NCI-H2196 (cell line): Measurements from ENCODE around the gene SF3B5.
"Not testable (repeated sequence)": the region's sequence is repeated elsewhere in the genome, so short reads cannot be mapped to it uniquely, and the experiment has no call there.

Source experiments
- DNase-seq: peaks from one replicate; lab custom pipeline; 2025; ENCODE audit not compliant: unreplicated experiment; lab: John Stamatoyannopoulos, UW

Gene SF3B5

DNA sequence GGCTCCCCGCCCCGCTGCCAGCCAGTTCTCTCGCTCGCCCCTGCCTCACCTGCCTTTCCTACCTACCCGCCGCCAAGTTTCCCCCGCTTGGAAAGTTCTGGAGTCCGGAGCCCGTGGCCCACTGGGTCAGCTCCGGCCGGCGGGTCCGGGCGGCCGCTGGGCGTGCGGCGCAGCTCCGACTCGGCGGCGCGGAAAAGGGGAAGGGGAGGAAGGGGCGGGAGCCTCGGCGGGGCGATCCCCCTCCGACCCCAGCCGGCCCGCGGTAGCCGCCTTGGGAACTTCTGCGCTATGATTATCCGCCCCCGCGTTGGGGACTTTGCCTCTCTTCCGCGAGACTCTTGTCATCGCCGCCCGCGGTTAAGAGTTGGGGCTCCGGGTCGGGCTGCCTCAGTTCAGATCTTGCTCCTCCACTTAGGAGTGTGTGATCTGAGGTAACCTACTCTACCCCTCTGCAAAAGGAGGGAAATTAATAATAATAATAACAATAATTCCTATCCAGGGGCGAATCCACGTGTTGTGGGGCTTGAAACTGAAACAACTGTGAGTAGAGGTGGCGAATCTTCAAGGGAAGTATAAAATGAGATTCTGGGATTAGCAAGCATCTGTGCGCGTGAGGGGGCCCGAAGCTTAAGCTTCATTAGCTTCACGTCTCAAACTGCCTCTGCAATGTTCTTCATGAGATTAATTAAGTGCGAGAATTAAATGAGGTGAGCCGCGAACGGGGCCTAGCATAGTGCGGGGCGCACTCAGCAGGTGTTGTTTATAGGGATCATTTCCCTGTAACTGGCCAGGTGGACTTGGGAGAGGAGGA, 30.8 kb downstream of the SF3B5 start:
- DNase-seq = no peak

DNA sequence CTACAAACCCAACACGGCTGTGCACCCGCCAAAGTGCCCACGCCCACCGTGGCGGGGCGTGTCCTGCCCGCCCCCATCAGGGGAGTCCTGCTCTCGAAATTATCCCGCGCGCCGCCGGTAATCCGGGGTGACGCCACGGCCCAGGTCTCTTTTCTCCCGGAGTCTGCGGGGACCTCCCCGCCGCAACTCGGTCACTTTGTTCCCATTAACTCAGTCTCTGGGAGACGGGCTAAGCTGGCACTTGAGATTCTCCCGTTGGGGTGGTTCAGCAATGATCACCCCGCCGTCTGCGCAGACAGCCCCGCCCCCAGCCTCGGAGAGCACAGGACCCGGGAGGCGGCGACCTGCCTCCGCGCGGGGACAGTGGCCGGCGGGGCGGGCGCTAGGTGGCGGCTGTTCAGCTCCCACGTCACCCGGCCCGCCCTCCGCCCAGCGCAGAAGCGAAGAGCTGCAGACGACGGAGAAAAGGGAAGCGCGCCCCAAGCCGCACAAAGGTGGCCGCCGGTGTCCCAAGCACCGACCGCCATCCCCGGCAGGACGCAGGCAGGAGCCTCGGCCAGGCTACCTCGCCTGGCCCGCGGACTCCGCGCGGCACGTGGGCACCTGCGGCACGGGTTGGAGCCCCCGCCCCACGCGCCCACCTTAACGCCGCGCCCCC, 31.5 kb downstream of the SF3B5 start:
- DNase-seq = peak; percentile 53

GRCh38 chr6:144063246-144063743, 32.1 kb downstream of the SF3B5 start:
- DNase-seq = no peak

DNA sequence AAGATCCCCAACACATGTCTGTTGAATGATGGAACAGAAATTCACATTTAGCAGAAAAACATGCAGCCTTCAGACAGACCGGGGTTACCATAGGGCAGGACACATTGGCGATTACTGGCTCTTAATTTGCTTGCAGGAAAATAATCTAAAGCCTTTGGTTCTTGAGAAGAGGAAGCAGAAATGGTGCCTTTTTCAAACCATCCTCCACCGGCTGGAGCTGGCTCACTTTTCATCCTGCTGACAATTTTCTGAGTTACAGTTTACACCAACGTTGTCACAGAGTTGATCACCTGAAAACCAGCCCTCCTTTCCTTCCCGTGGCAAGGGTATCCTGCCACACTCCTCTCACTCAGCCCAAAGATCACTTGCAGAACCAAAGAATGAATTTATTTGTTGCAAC, 32.6 kb downstream of the SF3B5 start:
- DNase-seq = no peak

GRCh38 chr6:144059139-144059538, 36.2 kb downstream of the SF3B5 start:
- DNase-seq = no peak

GRCh38 chr6:144055121-144055931, 40.0 kb downstream of the SF3B5 start:
- no peak for DNase-seq

DNA sequence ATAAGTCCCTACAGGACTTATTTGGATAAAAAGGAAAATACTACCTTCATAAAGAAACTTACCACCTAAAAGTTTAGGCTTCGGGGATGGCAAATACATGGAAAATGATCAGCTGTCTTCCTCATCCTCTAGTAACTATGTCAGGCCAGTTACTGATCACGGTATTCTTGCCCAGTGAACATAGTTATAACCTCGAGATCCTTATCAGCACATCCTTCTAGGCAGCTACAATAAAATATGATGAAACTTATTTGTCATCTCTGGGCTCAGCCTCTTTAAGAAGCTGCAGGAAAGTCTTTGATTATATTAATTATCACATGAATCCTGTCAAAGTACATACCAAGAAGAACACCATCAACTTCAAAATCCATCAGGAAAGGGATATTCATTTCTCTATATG, 41.8 kb downstream of the SF3B5 start:
- DNase-seq = no peak

DNA sequence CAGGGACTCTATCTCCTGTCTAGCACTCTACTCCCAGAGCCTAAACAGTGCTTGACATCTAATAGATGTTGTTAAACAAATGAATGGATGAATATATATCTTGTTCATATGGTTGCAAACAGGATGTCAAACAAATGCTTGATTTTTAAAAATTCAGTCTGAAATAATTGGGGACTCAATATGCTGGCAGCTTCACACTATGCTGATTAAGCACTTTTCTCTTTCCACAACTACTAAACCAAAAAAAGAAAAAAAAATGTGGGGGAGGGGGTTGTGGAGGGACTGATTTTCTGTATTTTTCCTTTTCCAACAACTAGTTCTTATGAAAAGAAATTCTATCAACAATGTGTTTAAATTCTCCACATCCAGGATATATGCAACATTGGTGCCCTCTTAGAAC, 42.9 kb downstream of the SF3B5 start:
- DNase-seq = no peak

GRCh38 chr6:144049386-144049785, 46.0 kb downstream of the SF3B5 start:
- DNase-seq = no peak

DNA sequence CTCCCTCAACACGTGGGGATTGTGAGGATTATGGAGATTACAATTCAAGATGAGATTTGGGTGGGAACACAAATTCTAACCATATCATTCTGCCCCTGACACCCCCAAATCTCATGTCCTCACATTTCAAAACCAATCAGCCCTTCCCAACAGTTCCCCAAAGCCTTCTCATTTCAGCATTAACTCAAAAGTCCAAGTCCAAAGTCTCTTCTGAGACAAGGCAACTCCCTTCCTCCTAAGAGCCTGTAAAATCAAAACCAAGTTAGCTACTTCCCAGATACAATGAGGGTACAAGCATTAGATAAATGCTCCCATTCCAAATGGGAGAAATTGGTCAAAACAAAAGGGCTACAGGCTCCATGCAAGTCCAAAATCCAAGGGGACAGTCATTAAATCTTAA, 47.7 kb downstream of the SF3B5 start:
- DNase-seq = no peak

- not testable (repeated sequence) for DNase-seq
These were observed 48.7 kb downstream of the SF3B5 start for GRCh38 chr6:144046672-144047071.

- not testable (repeated sequence) for DNase-seq
These were observed 50.4 kb downstream of the SF3B5 start for GRCh38 chr6:144044989-144045388.
